BE2C (cell line): ENCODE results near the gene FNBP1L.

ENCODE experiments used
- DNase-seq: peaks from one replicate; pipeline ENCODE4 v3.0.0-alpha.2; 2020
- H3K27me3 ChIP-seq: fragments of 250-450 bp; sonication (Bioruptor Pico); 2 replicates; pipeline ENCODE4 v1.5.1; 2020; ENCODE audit warnings: mild to moderate bottlenecking
- H3K36me3 ChIP-seq: fragments of 250-450 bp; sonication (Bioruptor Pico); 2 replicates; pipeline ENCODE4 v1.5.1; 2020; ENCODE audit warnings: mild to moderate bottlenecking
- H3K4me1 ChIP-seq: fragments of 250-450 bp; sonication (Bioruptor Pico); 2 replicates; pipeline ENCODE4 v1.5.1; 2020
- H3K4me3 ChIP-seq: 2 replicates; pipeline ENCODE4 v1.5.1; 2011; ENCODE audit warnings: low read depth, low read length
- H3K9me3 ChIP-seq: fragments of 250-450 bp; sonication (Bioruptor Pico); 2 replicates; pipeline ENCODE4 v1.5.1; 2020
- TF ChIP-seq, protein P1 (sequence below): IDR thresholded peaks from 2 replicates; pipeline ENCODE4 v1.5.1; 2012; ENCODE audit warnings: mild to moderate bottlenecking, low read depth, low read length

Gene FNBP1L

DNA sequence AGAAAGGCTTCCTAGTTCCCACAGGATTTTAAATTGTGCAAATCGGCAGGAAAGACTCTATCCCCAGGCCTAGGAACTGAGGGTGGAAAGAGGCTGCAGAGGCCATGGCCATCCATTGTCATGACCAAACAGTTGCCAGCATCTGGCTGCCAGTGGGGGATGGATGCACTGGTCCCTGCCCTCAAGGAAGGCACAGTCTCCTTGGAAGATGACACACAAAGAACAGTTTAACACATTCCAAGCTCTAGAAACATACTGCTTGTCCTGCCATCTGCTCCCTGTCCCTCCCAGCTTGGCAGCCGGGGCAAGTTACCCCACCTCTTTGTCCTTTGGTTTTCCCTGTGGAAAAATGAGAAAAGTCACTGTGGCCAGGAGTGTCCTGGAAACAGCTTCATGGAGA, 150.5 kb downstream of the FNBP1L start:
- peaks cover 25% of the 10 kb centered on the region for H3K4me1 ChIP-seq
- no peak overlapping the region for H3K4me3 ChIP-seq
- no peak for DNase-seq
- H3K27me3 ChIP-seq = no peaks in the 10 kb centered on the region
- no peaks in the 10 kb centered on the region for H3K9me3 ChIP-seq
- TF ChIP-seq, protein P1, sequence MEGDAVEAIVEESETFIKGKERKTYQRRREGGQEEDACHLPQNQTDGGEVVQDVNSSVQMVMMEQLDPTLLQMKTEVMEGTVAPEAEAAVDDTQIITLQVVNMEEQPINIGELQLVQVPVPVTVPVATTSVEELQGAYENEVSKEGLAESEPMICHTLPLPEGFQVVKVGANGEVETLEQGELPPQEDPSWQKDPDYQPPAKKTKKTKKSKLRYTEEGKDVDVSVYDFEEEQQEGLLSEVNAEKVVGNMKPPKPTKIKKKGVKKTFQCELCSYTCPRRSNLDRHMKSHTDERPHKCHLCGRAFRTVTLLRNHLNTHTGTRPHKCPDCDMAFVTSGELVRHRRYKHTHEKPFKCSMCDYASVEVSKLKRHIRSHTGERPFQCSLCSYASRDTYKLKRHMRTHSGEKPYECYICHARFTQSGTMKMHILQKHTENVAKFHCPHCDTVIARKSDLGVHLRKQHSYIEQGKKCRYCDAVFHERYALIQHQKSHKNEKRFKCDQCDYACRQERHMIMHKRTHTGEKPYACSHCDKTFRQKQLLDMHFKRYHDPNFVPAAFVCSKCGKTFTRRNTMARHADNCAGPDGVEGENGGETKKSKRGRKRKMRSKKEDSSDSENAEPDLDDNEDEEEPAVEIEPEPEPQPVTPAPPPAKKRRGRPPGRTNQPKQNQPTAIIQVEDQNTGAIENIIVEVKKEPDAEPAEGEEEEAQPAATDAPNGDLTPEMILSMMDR = no peak
- H3K36me3 ChIP-seq = no peaks in the 10 kb centered on the region

DNA sequence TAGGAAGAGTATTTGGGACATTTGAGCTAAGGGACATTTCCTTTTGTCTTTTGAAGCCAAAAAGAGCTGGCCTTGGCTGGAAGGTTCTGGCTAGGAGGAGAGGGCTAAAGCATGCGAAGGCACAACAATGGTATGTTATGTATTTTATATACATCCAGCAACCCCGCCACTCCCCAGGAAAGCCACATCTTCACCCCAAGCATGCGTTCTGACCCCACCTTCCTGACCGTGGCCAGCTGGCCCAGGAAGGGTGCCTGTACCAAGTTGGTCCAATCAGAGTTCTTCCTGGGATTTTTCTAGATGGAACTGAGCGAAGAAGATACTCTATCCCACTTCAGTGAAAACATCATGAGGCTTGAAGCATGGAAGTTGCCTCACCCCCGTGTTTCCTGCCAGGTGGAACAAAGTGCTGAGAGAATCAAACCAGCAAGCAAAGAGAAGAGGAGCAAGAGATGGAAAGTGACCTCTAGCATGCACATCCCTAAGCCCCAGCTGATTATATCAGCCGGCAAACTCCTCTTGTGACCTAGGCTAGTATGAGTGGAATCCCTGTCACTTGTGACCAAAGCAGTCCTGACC, 151.0 kb downstream of the FNBP1L start:
- H3K27me3 ChIP-seq = no peaks in the 10 kb centered on the region
- no peak overlapping the region for H3K4me3 ChIP-seq
- no peak for DNase-seq
- H3K4me1 ChIP-seq = peaks cover 25% of the 10 kb centered on the region
- no peaks in the 10 kb centered on the region for H3K9me3 ChIP-seq
- no peaks in the 10 kb centered on the region for H3K36me3 ChIP-seq
- TF ChIP-seq, protein P1 = no peak

DNA sequence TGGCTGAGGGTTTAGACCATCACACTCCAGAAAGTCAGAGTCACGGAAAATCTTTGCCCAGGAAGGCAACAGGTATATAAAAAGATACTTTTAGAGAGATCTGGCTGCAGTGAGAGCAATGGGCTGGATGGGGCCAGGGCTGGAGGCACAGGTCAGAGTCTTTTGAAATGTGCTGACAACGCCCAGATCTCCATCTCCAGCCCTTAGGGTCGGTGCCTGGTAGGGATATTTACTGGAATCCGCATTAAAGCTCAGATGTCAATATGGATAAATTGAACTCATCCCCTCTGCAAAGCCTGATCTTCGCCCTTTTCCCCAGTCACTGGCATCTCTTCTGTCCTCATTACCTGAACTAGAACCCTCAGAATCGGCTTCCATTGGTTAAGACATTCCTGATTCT, 151.6 kb downstream of the FNBP1L start:
- H3K36me3 ChIP-seq = no peaks in the 10 kb centered on the region
- H3K9me3 ChIP-seq = no peaks in the 10 kb centered on the region
- peaks cover 30% of the 10 kb centered on the region for H3K4me1 ChIP-seq
- no peak for DNase-seq
- H3K27me3 ChIP-seq = no peaks in the 10 kb centered on the region
- TF ChIP-seq, protein P1 = no peak
- no peak overlapping the region for H3K4me3 ChIP-seq

DNA sequence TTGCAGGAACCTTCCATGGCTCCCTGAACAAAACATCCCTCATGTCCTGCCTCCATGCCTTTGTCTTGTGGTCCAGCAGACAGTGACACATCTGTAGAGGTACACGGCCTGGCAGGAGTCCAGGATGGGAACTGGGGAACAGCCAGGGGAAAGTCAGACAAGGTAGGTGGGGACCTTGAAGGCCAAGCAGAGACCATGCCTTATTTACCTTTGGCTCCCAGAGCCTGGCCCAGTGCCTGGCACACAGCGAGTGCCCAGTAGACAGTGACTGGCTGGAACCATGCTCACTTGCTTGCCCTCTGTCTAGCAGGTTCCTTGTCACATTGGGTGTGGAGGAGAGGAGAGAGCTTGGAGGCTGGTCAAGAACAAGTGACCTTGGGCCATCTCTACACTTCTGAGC, 152.7 kb downstream of the FNBP1L start:
- H3K4me1 ChIP-seq = peaks cover 32% of the 10 kb centered on the region
- TF ChIP-seq, protein P1 = no peak
- no peaks in the 10 kb centered on the region for H3K27me3 ChIP-seq
- no peaks in the 10 kb centered on the region for H3K36me3 ChIP-seq
- DNase-seq = no peak
- H3K4me3 ChIP-seq = no peak overlapping the region
- no peaks in the 10 kb centered on the region for H3K9me3 ChIP-seq

DNA sequence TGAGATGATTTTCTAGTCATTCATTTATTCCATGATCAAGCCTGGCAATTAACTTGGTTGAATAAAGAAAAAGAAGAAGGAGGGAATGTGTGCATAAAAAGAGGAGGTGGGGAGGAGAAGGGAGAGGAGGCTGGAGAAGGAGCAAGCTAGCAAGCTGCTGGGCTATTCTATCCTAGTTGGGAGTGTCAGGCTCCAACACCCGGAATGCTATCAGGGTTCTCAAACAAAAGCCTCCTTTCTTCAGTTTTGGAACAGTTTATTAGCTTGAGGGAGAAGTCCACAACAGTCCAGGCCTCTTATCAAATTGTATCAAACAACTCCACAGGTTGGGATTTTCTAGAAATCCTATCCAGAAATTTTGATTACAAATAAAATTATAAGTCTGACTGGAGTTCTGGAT, 153.8 kb downstream of the FNBP1L start:
- DNase-seq = no peak
- Histone ChIP-seq H3K36me3 (no peaks in the 10 kb centered on the region), H3K27me3 (no peaks in the 10 kb centered on the region), H3K9me3 (no peaks in the 10 kb centered on the region), H3K4me3 (no peak overlapping the region), H3K4me1 (peaks cover 28% of the 10 kb centered on the region)
- TF ChIP-seq, protein P1 = no peak

DNA sequence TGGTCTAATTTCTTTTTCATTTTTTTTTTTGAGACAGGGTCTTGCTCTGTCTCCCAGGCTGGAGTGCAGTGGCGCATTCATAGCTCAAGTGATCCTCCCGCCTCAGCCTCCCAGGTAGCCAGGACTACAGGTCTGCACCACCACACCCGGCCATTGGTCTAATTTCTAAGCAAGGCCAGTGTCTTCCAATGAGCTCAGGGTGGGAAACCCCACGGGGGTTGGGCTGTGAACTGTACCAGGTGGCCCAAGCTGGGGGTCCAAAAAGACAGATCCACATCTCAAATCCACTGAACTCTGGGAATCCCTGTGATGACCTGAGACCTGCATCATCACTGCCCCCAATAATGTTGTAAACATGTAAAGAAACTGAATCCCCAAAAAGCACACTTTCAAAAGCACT, 154.2 kb downstream of the FNBP1L start:
- Histone ChIP-seq H3K36me3 (no peaks in the 10 kb centered on the region), H3K4me1 (peaks cover 28% of the 10 kb centered on the region), H3K9me3 (no peaks in the 10 kb centered on the region), H3K4me3 (no peak overlapping the region), H3K27me3 (no peaks in the 10 kb centered on the region)
- DNase-seq = no peak
- TF ChIP-seq, protein P1 = no peak
